Karpas-422 (cell line): ENCODE measurements around the gene POLA1. TPM values are rescaled to one million over a fixed set of nuclear protein-coding genes. Genes with fewer than 3 reads are reported as not detected.
A peak's percentile ranks its signal among the peaks of the same experiment; 100 is the strongest.

Source experiments
- DNase-seq: peaks from one replicate; pipeline ENCODE4 v3.0.0-alpha.2; 2015
- H2AFZ ChIP-seq: fragments of 200-600 bp; sonication (generic); 2 replicates; pipeline ENCODE4 v1.6.1; 2014; ENCODE audit warnings: antibody characterized with exemption, low read length, mixed read lengths
- H3K27ac ChIP-seq: fragments of 200-600 bp; sonication (generic); 2 replicates; pipeline ENCODE4 v1.5.1; 2014; ENCODE audit warnings: mild to moderate bottlenecking, low read length, moderate library complexity
- H3K27me3 ChIP-seq: fragments of 200-600 bp; sonication (generic); 2 replicates; pipeline ENCODE4 v1.6.1; 2014; ENCODE audit warnings: low read length, mixed read lengths
- H3K36me3 ChIP-seq: fragments of 200-600 bp; sonication (generic); 2 replicates; pipeline ENCODE4 v1.6.1; 2014; ENCODE audit warnings: low read length, mixed read lengths; ENCODE audit not compliant: insufficient read depth
- H3K4me1 ChIP-seq: fragments of 200-600 bp; sonication (generic); 2 replicates; pipeline ENCODE4 v1.6.1; 2014; ENCODE audit warnings: mild to moderate bottlenecking, low read length, mixed read lengths
- H3K4me2 ChIP-seq: fragments of 200-600 bp; sonication (generic); 2 replicates; pipeline ENCODE4 v1.6.1; 2014; ENCODE audit warnings: low read length, low read depth, mild to moderate bottlenecking; ENCODE audit not compliant: poor library complexity, severe bottlenecking
- H3K4me3 ChIP-seq: fragments of 200-600 bp; sonication (generic); 2 replicates; pipeline ENCODE4 v1.5.1; 2014; ENCODE audit warnings: mild to moderate bottlenecking, antibody characterized with exemption, low read length, mixed read lengths
- H3K79me2 ChIP-seq: fragments of 200-600 bp; sonication (generic); 2 replicates; pipeline ENCODE4 v1.6.1; 2014; ENCODE audit warnings: mild to moderate bottlenecking, low read length, mixed read lengths
- H3K9ac ChIP-seq: fragments of 200-600 bp; sonication (generic); 2 replicates; pipeline ENCODE4 v1.6.0; 2014; ENCODE audit warnings: low read length
- H3K9me2 ChIP-seq: fragments of 200-600 bp; sonication (generic), shearing (Covaris generic); replicated peaks from 2 replicates; pipeline ENCODE4 v1.6.0; 2014; ENCODE audit warnings: mild to moderate bottlenecking, low read length, moderate library complexity; ENCODE audit not compliant: insufficient read depth
- H3K9me3 ChIP-seq: fragments of 300-700, 200-600 bp; sonication (generic); 2 replicates; pipeline ENCODE4 v1.6.1; 2014; ENCODE audit warnings: low read length, mixed read lengths
- H4K20me1 ChIP-seq: fragments of 200-600 bp; sonication (generic); 2 replicates; pipeline ENCODE4 v1.6.1; 2014; ENCODE audit warnings: mild to moderate bottlenecking, antibody characterized with exemption, low read length, low read depth; ENCODE audit not compliant: insufficient read depth
- total RNA-seq: library from RNA; depleted of rRNA; stranded (reverse); fragments of >200 nt; shearing (Covaris generic); gene quantifications from 2 replicates; pipeline ENCODE4 v1.2.3, GENCODE V29; 2014; ENCODE audit warnings: low replicate concordance

Gene POLA1
- total RNA-seq, 1 experiment from 2014 or later: 26.7 TPM

DNA sequence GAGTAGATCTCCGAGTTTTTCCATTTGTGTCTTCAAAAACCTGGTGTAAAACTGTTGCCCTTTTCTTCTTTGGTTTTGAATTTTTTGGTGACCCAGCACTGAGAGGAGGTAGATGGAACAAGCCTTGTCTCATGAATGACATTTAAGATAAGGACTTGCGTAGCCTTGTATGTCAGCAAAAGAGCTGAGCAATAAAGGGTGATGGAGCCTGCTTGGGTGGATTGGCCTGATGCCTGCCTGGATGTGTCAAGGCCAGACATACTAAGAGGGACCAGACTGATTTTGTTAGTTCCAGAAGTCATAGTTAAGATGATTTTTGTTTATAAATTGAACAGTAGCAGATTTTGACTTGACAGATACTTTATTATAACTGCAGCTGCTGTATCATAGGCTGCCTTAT lies 134.9 kb downstream of the POLA1 start:
- H3K4me1 ChIP-seq: no peaks in the 10 kb centered on the region
- H3K27me3 ChIP-seq: no peaks in the 10 kb centered on the region
- H3K9me3 ChIP-seq: no peaks in the 10 kb centered on the region
- no peaks in the 10 kb centered on the region for H3K36me3 ChIP-seq
- no peaks in the 10 kb centered on the region for H4K20me1 ChIP-seq
- H3K9me2 ChIP-seq: no peaks in the 10 kb centered on the region
- no peak for DNase-seq
- H3K27ac ChIP-seq: no peak overlapping the region
- H2AFZ ChIP-seq: no peak overlapping the region
- H3K79me2 ChIP-seq: no peaks in the 10 kb centered on the region
- H3K4me3 ChIP-seq: no peak overlapping the region
- no peak overlapping the region for H3K4me2 ChIP-seq
- no peak overlapping the region for H3K9ac ChIP-seq

DNA sequence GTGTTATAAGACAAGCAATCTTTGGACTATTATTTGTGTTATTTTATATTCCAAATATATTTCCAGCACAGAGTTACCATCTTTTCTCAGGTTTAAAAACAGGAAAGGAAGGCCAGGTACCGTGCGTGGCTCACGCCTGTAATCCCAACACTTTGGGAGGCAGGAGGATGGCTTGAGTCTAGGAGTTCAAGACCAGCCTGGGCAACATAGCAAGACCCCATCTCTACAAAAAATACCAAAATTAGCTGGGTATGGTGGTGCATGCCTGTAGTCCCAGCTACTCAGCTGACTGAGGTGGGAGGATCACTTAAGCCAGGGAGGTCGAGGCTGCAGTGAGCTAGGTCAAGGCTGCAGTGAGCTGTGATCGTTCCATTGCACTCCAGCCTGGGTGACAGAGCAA lies 140.0 kb downstream of the POLA1 start:
- Histone ChIP-seq H3K4me3 (no peak overlapping the region), H3K4me2 (no peak overlapping the region), H2AFZ (no peak overlapping the region), H3K27ac (no peak overlapping the region), H3K36me3 (no peaks in the 10 kb centered on the region), H3K9me3 (no peaks in the 10 kb centered on the region), H3K4me1 (peaks cover 14% of the 10 kb centered on the region), H4K20me1 (no peaks in the 10 kb centered on the region), H3K79me2 (no peaks in the 10 kb centered on the region), H3K27me3 (no peaks in the 10 kb centered on the region), H3K9me2 (no peaks in the 10 kb centered on the region), H3K9ac (no peak overlapping the region)
- no peak for DNase-seq

DNA sequence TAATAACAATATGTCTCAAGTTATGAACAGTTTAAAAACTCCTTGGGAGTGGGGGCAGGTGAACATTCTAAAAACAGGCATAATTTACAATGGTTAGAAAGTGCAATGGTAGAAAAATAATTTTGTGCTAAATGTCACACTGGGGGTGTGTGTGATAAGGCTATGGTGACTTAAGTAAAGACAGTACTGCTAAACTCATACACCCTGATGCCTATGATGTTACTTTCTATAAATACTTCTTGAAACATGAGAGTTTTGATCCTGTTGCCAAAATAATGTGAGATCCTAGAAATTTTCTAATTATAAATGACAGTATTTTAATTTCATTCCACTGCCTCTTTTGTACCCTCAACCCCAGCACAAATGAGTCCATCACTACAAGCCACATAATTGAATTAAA lies 144.2 kb downstream of the POLA1 start:
- no peak overlapping the region for H3K27ac ChIP-seq

DNA sequence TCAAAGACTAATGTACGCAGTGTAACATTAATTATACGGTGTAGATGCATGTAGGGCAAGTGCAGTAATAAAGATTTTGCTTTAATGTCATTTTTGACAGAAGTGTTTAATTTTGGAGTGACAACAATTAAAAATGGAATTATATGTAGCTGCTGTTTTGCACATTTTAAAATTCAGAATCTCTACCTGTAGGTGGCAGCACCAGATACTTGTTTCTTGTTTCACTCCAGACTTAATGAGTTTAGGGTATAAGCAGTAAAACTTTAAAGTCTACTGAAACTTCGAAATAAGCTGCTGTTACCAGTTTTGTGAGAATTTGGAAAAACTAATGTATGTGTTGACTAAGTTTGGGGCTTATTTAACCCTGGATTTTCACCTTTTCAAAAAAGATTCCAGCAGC lies 144.9 kb downstream of the POLA1 start:
- Histone ChIP-seq H3K4me2 (no peak overlapping the region), H3K9me2 (no peaks in the 10 kb centered on the region), H4K20me1 (no peaks in the 10 kb centered on the region), H3K27ac (no peak overlapping the region), H3K9me3 (no peaks in the 10 kb centered on the region), H3K9ac (no peak overlapping the region), H3K4me3 (no peak overlapping the region), H2AFZ (no peak overlapping the region), H3K27me3 (no peaks in the 10 kb centered on the region), H3K79me2 (0 out of 2 replicates have a peak, but pooled peaks cover 7% of the 10 kb centered on the region), H3K4me1 (peaks cover 22% of the 10 kb centered on the region), H3K36me3 (peaks cover 3% of the 10 kb centered on the region; the same call in 1 of the 2 replicates)
- peak; percentile 78 for DNase-seq

More for the DNA sequence above, 144.2 kb downstream of the POLA1 start:
- Histone ChIP-seq H3K9ac (no peak overlapping the region), H3K36me3 (no peaks in the 10 kb centered on the region), H3K4me2 (no peak overlapping the region), H2AFZ (no peak overlapping the region), H3K79me2 (0 out of 2 replicates have a peak, but pooled peaks cover 7% of the 10 kb centered on the region), H3K9me2 (no peaks in the 10 kb centered on the region), H3K4me3 (no peak overlapping the region), H4K20me1 (no peaks in the 10 kb centered on the region), H3K4me1 (peaks cover 22% of the 10 kb centered on the region), H3K9me3 (no peaks in the 10 kb centered on the region), H3K27me3 (no peaks in the 10 kb centered on the region)
- DNase-seq: no peak

DNA sequence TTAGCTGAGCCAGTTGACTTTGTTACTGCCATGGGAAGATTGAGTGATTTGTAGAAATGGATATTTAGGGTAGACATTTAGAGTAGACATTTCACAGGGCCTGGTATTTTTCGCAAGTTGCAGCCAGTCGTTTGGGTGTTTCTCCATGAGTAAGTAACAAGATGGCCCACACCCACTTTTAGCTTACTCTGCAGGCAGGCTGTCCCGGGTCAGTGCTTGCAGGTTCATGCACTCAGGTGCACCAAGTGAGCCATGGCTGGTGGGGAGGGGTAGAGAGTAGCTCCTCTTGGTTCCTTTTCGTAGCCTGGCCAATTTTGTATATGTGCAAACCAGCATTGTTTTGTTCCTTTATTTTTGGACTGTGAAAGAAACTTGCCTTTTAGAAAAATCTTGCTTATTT lies 145.6 kb downstream of the POLA1 start:
- Histone ChIP-seq H3K4me1 (peaks cover 22% of the 10 kb centered on the region), H3K4me3 (no peak overlapping the region), H3K9ac (no peak overlapping the region), H3K9me2 (no peaks in the 10 kb centered on the region), H4K20me1 (no peaks in the 10 kb centered on the region), H3K36me3 (peaks cover 3% of the 10 kb centered on the region; the same call in 1 of the 2 replicates), H3K79me2 (0 out of 2 replicates have a peak, but pooled peaks cover 7% of the 10 kb centered on the region), H3K9me3 (no peaks in the 10 kb centered on the region), H3K4me2 (no peak overlapping the region), H3K27ac (no peak overlapping the region), H3K27me3 (no peaks in the 10 kb centered on the region), H2AFZ (no peak overlapping the region)
- no peak for DNase-seq

DNA sequence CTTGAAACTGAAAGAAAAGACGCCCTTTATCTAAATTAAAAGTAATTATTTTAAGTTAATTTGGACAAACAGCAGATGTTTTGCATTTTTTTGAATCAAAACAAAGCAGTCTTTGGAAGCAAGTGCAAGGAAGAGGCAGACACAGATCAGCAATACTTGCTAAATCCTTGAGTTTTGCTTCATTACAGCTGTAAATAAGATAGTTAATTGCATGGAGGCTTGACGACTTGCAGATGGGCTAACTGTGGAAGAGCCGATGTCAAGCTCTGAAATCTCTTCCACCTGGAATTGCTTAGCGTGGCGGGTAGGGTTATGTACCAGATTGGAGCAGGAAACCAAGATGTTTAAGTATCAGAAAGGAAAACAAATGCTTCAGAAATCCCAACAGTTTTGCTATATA lies 148.8 kb downstream of the POLA1 start:
- Histone ChIP-seq H3K4me2 (no peak overlapping the region), H3K36me3 (peaks cover 3% of the 10 kb centered on the region; the same call in 1 of the 2 replicates), H3K9me3 (no peaks in the 10 kb centered on the region)

DNA sequence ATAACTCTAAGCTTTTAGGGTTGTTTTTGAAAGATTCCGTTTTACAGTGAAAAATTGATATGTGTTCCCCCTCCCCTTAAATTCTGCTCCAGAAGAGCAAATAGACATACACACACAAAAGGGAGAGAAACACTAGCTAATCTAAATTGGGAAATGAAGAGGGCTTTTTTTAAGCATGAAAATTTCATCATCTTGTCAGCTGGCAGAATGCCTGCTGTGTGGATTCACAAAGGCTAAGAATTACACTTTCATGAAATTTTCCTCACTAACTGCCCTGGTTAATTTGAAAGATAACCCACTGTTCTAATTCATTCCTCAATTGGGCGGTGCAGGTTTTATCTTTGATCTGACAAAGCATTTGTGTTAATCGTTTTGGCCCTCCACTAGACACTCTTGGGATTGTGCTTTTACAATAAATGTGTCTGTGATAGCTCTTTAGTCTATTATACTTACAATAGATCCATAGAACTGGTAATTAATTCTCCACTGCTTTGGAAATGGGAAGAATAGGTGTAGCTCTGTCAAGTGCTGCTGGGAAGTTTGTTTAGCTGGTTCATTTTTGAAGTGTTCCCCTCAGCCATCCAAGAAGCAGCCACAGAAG lies 152.9 kb downstream of the POLA1 start:
- Histone ChIP-seq H3K4me2 (no peak overlapping the region), H3K4me1 (no peaks in the 10 kb centered on the region), H4K20me1 (no peaks in the 10 kb centered on the region), H3K27me3 (no peaks in the 10 kb centered on the region), H3K79me2 (no peaks in the 10 kb centered on the region), H3K9ac (no peak overlapping the region), H3K9me2 (no peaks in the 10 kb centered on the region), H3K36me3 (peaks cover 3% of the 10 kb centered on the region; the same call in 1 of the 2 replicates), H2AFZ (no peak overlapping the region), H3K4me3 (no peak overlapping the region), H3K9me3 (no peaks in the 10 kb centered on the region), H3K27ac (no peak overlapping the region)
- DNase-seq: no peak

More for the DNA sequence above, 148.8 kb downstream of the POLA1 start:
- no peak overlapping the region for H3K27ac ChIP-seq
- no peak overlapping the region for H3K9ac ChIP-seq
- H4K20me1 ChIP-seq: no peaks in the 10 kb centered on the region
- no peaks in the 10 kb centered on the region for H3K27me3 ChIP-seq
- no peak overlapping the region for H2AFZ ChIP-seq
- H3K9me2 ChIP-seq: no peaks in the 10 kb centered on the region
- H3K79me2 ChIP-seq: 0 out of 2 replicates have a peak, but pooled peaks cover 7% of the 10 kb centered on the region
- no peak overlapping the region for H3K4me3 ChIP-seq
- peaks cover 17% of the 10 kb centered on the region for H3K4me1 ChIP-seq
- no peak for DNase-seq

DNA sequence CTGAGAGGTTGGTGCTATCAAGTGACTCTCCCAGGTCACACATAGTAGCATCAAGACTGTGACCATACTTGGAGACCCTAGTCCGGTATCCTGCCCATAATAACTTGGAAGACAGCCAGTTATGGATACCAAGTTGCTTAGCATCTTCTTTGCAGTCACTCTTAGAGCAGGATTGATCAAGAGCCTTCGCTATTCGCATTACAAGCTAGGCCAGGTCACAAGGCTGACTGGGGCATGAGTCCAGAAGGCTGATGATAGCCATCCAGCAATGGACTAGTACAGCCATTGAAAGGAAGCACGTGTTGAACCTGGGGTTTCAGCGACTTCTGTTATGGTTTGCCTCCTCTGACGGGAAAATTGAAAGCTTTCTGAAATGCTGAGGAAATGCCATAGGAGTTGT lies 157.6 kb downstream of the POLA1 start:
- no peaks in the 10 kb centered on the region for H3K27me3 ChIP-seq
- H3K4me1 ChIP-seq: no peaks in the 10 kb centered on the region
- H4K20me1 ChIP-seq: no peaks in the 10 kb centered on the region
- no peaks in the 10 kb centered on the region for H3K9me3 ChIP-seq
- peaks cover 5% of the 10 kb centered on the region; the same call in 1 of the 2 replicates for H3K36me3 ChIP-seq
- H3K9ac ChIP-seq: no peak overlapping the region
- no peak overlapping the region for H3K4me2 ChIP-seq
- H3K4me3 ChIP-seq: no peak overlapping the region
- H3K79me2 ChIP-seq: no peaks in the 10 kb centered on the region
- DNase-seq: no peak
- H3K9me2 ChIP-seq: no peaks in the 10 kb centered on the region
- H2AFZ ChIP-seq: no peak overlapping the region
- H3K27ac ChIP-seq: no peak overlapping the region
